ENCODE results near the gene TMCO2.

DNA sequence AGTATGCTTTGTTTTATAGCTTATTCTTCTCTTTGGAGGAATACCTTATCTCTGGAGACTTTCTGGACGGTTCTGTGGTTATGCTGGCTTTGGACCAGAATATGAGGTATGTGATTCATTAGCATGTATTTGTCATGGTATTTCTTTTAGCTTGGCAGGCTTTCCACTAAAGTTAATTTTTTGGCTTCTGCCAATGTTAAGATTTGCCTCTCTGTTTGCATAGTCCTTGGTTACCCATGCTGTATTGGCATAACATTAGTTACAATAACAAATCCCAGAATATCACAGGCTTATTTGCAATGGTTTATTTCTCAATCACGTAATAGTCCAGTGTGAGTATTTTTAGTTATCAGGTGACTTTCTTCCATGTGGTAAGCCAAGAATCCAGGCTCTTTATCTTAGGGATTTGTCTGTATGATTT, 20.0 kb downstream of the TMCO2 start:
- TF ChIP-seq, protein P1, sequence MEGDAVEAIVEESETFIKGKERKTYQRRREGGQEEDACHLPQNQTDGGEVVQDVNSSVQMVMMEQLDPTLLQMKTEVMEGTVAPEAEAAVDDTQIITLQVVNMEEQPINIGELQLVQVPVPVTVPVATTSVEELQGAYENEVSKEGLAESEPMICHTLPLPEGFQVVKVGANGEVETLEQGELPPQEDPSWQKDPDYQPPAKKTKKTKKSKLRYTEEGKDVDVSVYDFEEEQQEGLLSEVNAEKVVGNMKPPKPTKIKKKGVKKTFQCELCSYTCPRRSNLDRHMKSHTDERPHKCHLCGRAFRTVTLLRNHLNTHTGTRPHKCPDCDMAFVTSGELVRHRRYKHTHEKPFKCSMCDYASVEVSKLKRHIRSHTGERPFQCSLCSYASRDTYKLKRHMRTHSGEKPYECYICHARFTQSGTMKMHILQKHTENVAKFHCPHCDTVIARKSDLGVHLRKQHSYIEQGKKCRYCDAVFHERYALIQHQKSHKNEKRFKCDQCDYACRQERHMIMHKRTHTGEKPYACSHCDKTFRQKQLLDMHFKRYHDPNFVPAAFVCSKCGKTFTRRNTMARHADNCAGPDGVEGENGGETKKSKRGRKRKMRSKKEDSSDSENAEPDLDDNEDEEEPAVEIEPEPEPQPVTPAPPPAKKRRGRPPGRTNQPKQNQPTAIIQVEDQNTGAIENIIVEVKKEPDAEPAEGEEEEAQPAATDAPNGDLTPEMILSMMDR (IDR thresholded peaks at IDR 0.05 in 8 of 11, conservative IDR thresholded peaks at IDR 0.05 in 3 of 11), result no peak
- no peak for TF ChIP-seq POLR2A (IDR thresholded peaks at IDR 0.05)
